Measurements from ENCODE around the gene TAL2.

- TF ChIP-seq POLR2A (IDR thresholded peaks at IDR 0.05) (no peak), CTCF (IDR thresholded peaks at IDR 0.05) (no peak)
These were observed 21.5 kb downstream of the TAL2 start for GRCh38 chr9:105683688-105684275.

Data from testis (tissue), 2 donors.